ENCODE measurements around the gene MBD2. TPM values are rescaled to one million over a fixed set of nuclear protein-coding genes. Genes with fewer than 3 reads are reported as not detected.

MBD2 gene
- total RNA-seq, 1 donor from 2014 or later: 52.2 TPM

DNA sequence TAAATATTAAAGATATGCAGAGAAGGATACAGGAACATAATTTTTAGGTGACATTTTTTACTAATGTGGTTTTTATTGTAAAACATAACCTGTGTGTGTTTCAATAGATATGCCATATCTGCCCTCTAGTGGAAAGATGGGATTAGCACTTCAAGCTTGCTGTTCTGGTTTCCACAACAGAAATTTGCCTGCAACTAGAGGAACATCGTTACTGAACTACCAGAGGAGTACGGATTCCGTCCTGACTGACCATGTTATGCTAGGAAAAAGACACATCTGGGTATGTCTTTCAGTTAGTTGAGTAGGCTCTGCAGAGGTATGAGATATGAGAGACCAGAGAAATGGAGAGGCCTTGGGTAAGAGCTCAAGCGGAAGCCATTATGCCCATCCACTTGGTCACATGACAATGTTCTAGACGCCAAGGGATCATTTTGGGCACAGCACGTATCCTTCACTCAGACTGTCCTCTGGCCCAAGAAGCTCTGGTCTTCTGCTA lies 104.9 kb downstream of the MBD2 start:
- TF ChIP-seq, protein P1, sequence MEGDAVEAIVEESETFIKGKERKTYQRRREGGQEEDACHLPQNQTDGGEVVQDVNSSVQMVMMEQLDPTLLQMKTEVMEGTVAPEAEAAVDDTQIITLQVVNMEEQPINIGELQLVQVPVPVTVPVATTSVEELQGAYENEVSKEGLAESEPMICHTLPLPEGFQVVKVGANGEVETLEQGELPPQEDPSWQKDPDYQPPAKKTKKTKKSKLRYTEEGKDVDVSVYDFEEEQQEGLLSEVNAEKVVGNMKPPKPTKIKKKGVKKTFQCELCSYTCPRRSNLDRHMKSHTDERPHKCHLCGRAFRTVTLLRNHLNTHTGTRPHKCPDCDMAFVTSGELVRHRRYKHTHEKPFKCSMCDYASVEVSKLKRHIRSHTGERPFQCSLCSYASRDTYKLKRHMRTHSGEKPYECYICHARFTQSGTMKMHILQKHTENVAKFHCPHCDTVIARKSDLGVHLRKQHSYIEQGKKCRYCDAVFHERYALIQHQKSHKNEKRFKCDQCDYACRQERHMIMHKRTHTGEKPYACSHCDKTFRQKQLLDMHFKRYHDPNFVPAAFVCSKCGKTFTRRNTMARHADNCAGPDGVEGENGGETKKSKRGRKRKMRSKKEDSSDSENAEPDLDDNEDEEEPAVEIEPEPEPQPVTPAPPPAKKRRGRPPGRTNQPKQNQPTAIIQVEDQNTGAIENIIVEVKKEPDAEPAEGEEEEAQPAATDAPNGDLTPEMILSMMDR (IDR thresholded peaks at IDR 0.05): peak; percentile 98
- Mint-ChIP-seq H3K27ac (ENCODE audit: unreplicated experiment) (no peak overlapping the region), H3K36me3 (ENCODE audit: low read depth) (no peaks in the 10 kb centered on the region), H3K27me3 (ENCODE audit: low read depth) (no peaks in the 10 kb centered on the region), H3K4me1 (ENCODE audit: low read depth) (peaks cover 3% of the 10 kb centered on the region), H3K4me3 (ENCODE audit: unreplicated experiment) (no peak overlapping the region), H3K9me3 (ENCODE audit: low read depth) (no peaks in the 10 kb centered on the region)
- no peak for DNase-seq (ENCODE audit: low spot score)

DNA sequence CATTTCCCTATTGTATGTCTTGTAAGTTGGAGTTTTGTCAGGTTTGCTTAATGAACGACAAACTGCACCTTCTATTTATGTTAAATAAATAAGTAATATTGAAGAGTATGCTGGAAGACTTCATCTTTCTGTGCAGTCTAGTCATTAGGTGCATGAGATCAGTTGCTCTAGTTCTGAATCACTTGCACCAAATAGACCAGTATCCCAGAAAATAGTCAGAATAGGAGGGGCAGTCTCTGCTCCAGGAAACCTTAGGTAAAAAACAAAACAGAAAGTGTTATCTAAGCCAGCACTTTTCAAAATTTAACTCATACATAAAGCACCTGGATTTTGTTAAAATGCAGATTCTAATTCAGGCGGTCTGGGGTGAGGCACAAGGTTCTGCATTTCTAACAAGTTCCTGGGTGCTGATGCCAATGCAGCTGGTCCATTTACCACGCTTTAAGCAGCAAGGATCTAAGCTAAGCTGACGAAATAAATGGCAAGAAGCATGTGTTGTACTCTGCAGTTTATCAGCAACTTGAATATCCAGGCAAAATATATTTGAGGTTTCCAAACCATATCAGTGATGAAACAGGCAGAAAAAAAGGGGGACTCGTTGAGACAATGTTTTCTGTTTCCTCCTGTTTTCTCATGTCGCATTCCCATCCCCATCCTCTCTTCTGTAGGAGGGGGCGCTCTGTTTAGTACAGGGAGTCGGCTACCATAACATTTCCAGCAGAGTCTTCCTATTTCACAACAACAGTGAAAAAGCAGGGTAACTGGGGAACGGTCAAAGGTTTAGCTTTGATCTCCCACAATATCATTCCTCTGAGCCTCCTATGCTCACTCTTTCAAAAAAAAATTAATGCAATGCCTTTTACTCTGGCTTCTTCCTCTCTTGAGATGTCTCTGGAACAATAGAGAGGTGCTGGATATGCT lies 106.4 kb downstream of the MBD2 start:
- DNase-seq (ENCODE audit: low spot score): no peak
- Mint-ChIP-seq H3K4me3 (ENCODE audit: unreplicated experiment) (no peak overlapping the region), H3K9me3 (ENCODE audit: low read depth) (no peaks in the 10 kb centered on the region), H3K36me3 (ENCODE audit: low read depth) (peaks cover 1% of the 10 kb centered on the region), H3K27ac (ENCODE audit: unreplicated experiment) (no peak overlapping the region), H3K4me1 (ENCODE audit: low read depth) (peaks cover 3% of the 10 kb centered on the region), H3K27me3 (ENCODE audit: low read depth) (no peaks in the 10 kb centered on the region)
- TF ChIP-seq, protein P1 (IDR thresholded peaks at IDR 0.05): no peak

GRCh38 chr18:54116541-54117257 lies 107.8 kb downstream of the MBD2 start:
- Mint-ChIP-seq H3K36me3 (ENCODE audit: low read depth) (peaks cover 1% of the 10 kb centered on the region), H3K9me3 (ENCODE audit: low read depth) (peaks cover 6% of the 10 kb centered on the region), H3K4me3 (ENCODE audit: unreplicated experiment) (no peak overlapping the region), H3K27me3 (ENCODE audit: low read depth) (no peaks in the 10 kb centered on the region), H3K27ac (ENCODE audit: unreplicated experiment) (no peak overlapping the region), H3K4me1 (ENCODE audit: low read depth) (peaks cover 3% of the 10 kb centered on the region)
- DNase-seq (ENCODE audit: low spot score): no peak
- TF ChIP-seq, protein P1 (IDR thresholded peaks at IDR 0.05): no peak

- Mint-ChIP-seq H3K4me1 (ENCODE audit: low read depth) (no peaks in the 10 kb centered on the region), H3K9me3 (ENCODE audit: low read depth) (peaks cover 17% of the 10 kb centered on the region), H3K27ac (ENCODE audit: unreplicated experiment) (no peak overlapping the region), H3K27me3 (ENCODE audit: low read depth) (no peaks in the 10 kb centered on the region), H3K4me3 (ENCODE audit: unreplicated experiment) (no peak overlapping the region), H3K36me3 (ENCODE audit: low read depth) (peaks cover 5% of the 10 kb centered on the region)
- DNase-seq (ENCODE audit: low spot score): no peak
- TF ChIP-seq, protein P1 (IDR thresholded peaks at IDR 0.05): no peak
Observed at GRCh38 chr18:54112356-54112755, 112.1 kb downstream of the MBD2 start.

GRCh38 chr18:54109131-54109683 lies 115.3 kb downstream of the MBD2 start:
- TF ChIP-seq, protein P1 (IDR thresholded peaks at IDR 0.05): no peak
- Mint-ChIP-seq H3K36me3 (ENCODE audit: low read depth) (peaks cover 5% of the 10 kb centered on the region), H3K9me3 (ENCODE audit: low read depth) (peaks cover 17% of the 10 kb centered on the region), H3K4me1 (ENCODE audit: low read depth) (no peaks in the 10 kb centered on the region), H3K27me3 (ENCODE audit: low read depth) (no peaks in the 10 kb centered on the region), H3K27ac (ENCODE audit: unreplicated experiment) (no peak overlapping the region), H3K4me3 (ENCODE audit: unreplicated experiment) (no peak overlapping the region)
- no peak for DNase-seq (ENCODE audit: low spot score)
